PC-3 (cell line): ENCODE data around the gene FAM174B. TPM values are rescaled to one million over a fixed set of nuclear protein-coding genes. Genes with fewer than 3 reads are reported as not detected.

Source experiments
- ATAC-seq: fragments of 200-7000 bp; cut with Tn5 transposase; 2 replicates; pipeline ENCODE4 v1.9.1; 2020; ENCODE audit warnings: mild to moderate bottlenecking, moderate library complexity
- BruUV-seq: library from RNA; stranded (reverse); fragments of 400-500 nt; replicated peaks from 2 replicates; lab custom pipeline; 2021; lab: Mats Ljungman, UMichigan
- CTCF ChIA-PET: fragments of 300-600 bp; sonication (Branson Sonifier 250); formaldehyde crosslinking; loops from one replicate; lab custom pipeline; 2022; ENCODE audit warnings: antibody characterized with exemption; lab: Charles Lee
- POLR2A ChIA-PET: fragments of 300-600 bp; sonication (Branson Sonifier 250); formaldehyde crosslinking; loops from one replicate; lab custom pipeline; 2022; ENCODE audit warnings: antibody characterized with exemption; ENCODE audit not compliant: unreplicated experiment; lab: Charles Lee
- DNase-seq: peaks from one replicate; pipeline ENCODE4 v3.0.0-alpha.2; 2015
- H2AFZ ChIP-seq: fragments of 300-600 bp; sonication (generic); 2 replicates; pipeline ENCODE4 v1.6.0; 2016; ENCODE audit warnings: antibody characterized with exemption, low read length
- H3F3A ChIP-seq: fragments of 300-600 bp; sonication (generic); one replicate; pipeline ENCODE4 v1.6.0; 2017; ENCODE audit warnings: antibody characterized with exemption, low read length, control low read depth, mild to moderate bottlenecking; ENCODE audit not compliant: unreplicated experiment
- H3K27ac ChIP-seq: fragments of 300-600 bp; sonication (generic); 2 replicates; pipeline ENCODE4 v1.5.1; 2016; ENCODE audit warnings: mild to moderate bottlenecking, low read length
- H3K27me3 ChIP-seq: fragments of 300-600 bp; sonication (generic); 2 replicates; pipeline ENCODE4 v1.6.1; 2016; ENCODE audit warnings: low read length, mixed read lengths
- H3K36me3 ChIP-seq: fragments of 300-600 bp; sonication (generic); 2 replicates; pipeline ENCODE4 v1.6.1; 2016; ENCODE audit warnings: low read depth, mixed run types, low read length, mixed read lengths
- H3K4me1 ChIP-seq: fragments of 300-600 bp; sonication (generic); 2 replicates; pipeline ENCODE4 v1.5.1; 2016; ENCODE audit warnings: low read length; ENCODE audit not compliant: insufficient read depth
- H3K4me2 ChIP-seq: fragments of 300-600 bp; sonication (generic); 2 replicates; pipeline ENCODE4 v1.6.0; 2016; ENCODE audit warnings: low read length
- H3K4me3 ChIP-seq: fragments of 300-600 bp; sonication (generic); 2 replicates; pipeline ENCODE4 v1.5.1; 2016; ENCODE audit warnings: mild to moderate bottlenecking, low read length, mixed read lengths
- H3K79me2 ChIP-seq: fragments of 300-600 bp; sonication (generic); 2 replicates; pipeline ENCODE4 v1.6.1; 2017; ENCODE audit warnings: low read length, mixed read lengths
- H3K9ac ChIP-seq: fragments of 300-600 bp; sonication (generic); 2 replicates; pipeline ENCODE4 v1.6.0; 2016; ENCODE audit warnings: mild to moderate bottlenecking, low read length
- H3K9me2 ChIP-seq: fragments of 300-600 bp; sonication (generic); replicated peaks from 2 replicates; pipeline ENCODE4 v1.6.1; 2016; ENCODE audit warnings: mixed run types, low read length, mixed read lengths
- H3K9me3 ChIP-seq: fragments of 300-600 bp; sonication (generic); 2 replicates; pipeline ENCODE4 v1.6.1; 2016; ENCODE audit warnings: low read length, mixed read lengths
- H4K20me1 ChIP-seq: fragments of 300-600 bp; sonication (generic); 2 replicates; pipeline ENCODE4 v1.6.1; 2016; ENCODE audit warnings: low read length, mixed read lengths
- EZH2 ChIP-seq: fragments of 300-600 bp; sonication (generic); IDR thresholded peaks from one replicate; pipeline ENCODE4 v1.6.1; 2017; ENCODE audit warnings: antibody characterized with exemption, mild to moderate bottlenecking, low read length; ENCODE audit not compliant: unreplicated experiment
- EZH2phosphoT487 ChIP-seq: fragments of 300-600 bp; sonication (generic); IDR thresholded peaks from 2 replicates; pipeline ENCODE4 v1.6.1; 2018; ENCODE audit warnings: mild to moderate bottlenecking, antibody characterized with exemption, low read length, borderline replicate concordance
- intact Hi-C: fragments of 100-400 bp; cut with micrococcal nuclease; formaldehyde crosslinking; loops from 2 replicates; pipeline ENCODE4 v1.9.0; 2023
- total RNA-seq: library from RNA; depleted of rRNA; stranded (reverse); fragments of >200 nt; gene quantifications from 2 replicates; pipeline ENCODE4 v1.2.3, GENCODE V29; 2014
- TF ChIP-seq, protein P1 (sequence below): fragments of 300-600 bp; sonication (generic); conservative IDR thresholded peaks from 2 replicates; pipeline ENCODE4 v1.5.1; 2017; ENCODE audit warnings: antibody characterized with exemption, low read depth, mild to moderate bottlenecking, low read length

Gene FAM174B
- total RNA-seq, 1 experiment from 2014 or later: 9.6 TPM

DNA sequence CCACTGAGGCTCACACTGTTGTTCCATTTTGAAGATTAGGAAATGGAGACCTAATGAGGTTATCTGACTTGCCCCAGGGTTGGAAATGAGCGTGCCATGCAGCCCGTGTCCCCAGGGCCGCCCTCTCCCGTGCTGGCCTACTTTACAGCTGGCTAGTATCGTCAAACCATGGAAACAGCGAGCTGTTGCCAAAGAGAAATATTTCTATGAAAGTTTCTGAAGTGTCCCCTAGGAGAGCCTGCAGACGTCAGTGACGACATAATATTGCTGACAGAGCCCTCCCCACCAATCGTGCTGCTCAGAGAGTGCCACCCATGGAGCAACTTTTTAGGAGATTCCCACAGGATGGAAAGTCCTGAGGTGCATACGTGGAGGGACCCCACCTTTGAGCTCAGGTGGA, 11.2 kb upstream of the FAM174B start:
- Histone ChIP-seq H3K27me3 (no peaks in the 10 kb centered on the region), H3K4me1 (peaks cover 37% of the 10 kb centered on the region), H3F3A (no peaks in the 10 kb centered on the region), H3K9ac (no peak overlapping the region), H3K79me2 (no peaks in the 10 kb centered on the region), H3K36me3 (no peaks in the 10 kb centered on the region), H3K9me3 (no peaks in the 10 kb centered on the region), H3K4me2 (peak overlapping the region; percentile 74), H3K27ac (peak overlapping the region; percentile 34), H3K4me3 (no peak overlapping the region; the same call in 1 of the 2 replicates), H3K9me2 (no peaks in the 10 kb centered on the region), H2AFZ (peak overlapping the region; percentile 58), H4K20me1 (no peaks in the 10 kb centered on the region)
- peak; percentile 6; the same call in 1 of the 2 replicates for ATAC-seq
- ChIA-PET CTCF (no interaction called here), POLR2A (no interaction called here)
- no TSS peak for BruUV-seq
- TF ChIP-seq, protein P1, sequence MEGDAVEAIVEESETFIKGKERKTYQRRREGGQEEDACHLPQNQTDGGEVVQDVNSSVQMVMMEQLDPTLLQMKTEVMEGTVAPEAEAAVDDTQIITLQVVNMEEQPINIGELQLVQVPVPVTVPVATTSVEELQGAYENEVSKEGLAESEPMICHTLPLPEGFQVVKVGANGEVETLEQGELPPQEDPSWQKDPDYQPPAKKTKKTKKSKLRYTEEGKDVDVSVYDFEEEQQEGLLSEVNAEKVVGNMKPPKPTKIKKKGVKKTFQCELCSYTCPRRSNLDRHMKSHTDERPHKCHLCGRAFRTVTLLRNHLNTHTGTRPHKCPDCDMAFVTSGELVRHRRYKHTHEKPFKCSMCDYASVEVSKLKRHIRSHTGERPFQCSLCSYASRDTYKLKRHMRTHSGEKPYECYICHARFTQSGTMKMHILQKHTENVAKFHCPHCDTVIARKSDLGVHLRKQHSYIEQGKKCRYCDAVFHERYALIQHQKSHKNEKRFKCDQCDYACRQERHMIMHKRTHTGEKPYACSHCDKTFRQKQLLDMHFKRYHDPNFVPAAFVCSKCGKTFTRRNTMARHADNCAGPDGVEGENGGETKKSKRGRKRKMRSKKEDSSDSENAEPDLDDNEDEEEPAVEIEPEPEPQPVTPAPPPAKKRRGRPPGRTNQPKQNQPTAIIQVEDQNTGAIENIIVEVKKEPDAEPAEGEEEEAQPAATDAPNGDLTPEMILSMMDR: no peak
- TF ChIP-seq EZH2: no peak
- no peak for TF ChIP-seq EZH2phosphoT487
- DNase-seq: no peak
- intact Hi-C loops: no loop called here

DNA sequence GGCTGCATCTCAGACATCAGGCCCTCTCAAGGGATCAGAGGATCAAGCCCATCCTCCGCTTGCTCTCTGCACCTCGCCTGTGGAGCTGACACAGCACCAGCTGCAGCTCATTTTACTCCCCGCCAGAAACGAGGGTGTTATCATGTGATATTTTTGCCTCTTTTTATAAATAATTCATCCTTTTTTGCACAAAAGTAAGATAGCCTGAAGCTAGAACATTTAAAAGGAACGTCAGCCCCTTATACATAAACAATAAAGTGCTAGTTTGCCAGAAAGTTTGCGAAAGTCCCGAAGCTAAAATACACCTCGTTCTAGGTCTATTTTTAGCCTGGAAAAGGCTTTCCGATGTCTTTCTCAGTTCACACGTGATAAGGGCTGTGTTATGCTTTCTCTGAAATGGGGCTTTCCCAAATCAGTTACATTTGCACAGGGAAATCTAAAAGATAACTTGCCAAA, 9.6 kb upstream of the FAM174B start:
- intact Hi-C loops: no loop called here
- Histone ChIP-seq H3K27me3 (no peaks in the 10 kb centered on the region), H3K36me3 (no peaks in the 10 kb centered on the region), H3K4me2 (no peak overlapping the region), H4K20me1 (no peaks in the 10 kb centered on the region), H3K79me2 (no peaks in the 10 kb centered on the region), H3F3A (no peaks in the 10 kb centered on the region), H3K27ac (no peak overlapping the region), H3K4me1 (peaks cover 38% of the 10 kb centered on the region), H3K9me2 (no peaks in the 10 kb centered on the region), H3K4me3 (no peak overlapping the region), H2AFZ (no peak overlapping the region), H3K9ac (no peak overlapping the region), H3K9me3 (no peaks in the 10 kb centered on the region)
- BruUV-seq: no TSS peak
- POLR2A ChIA-PET: no interaction called here
- TF ChIP-seq EZH2: no peak
- no peak for TF ChIP-seq EZH2phosphoT487
- TF ChIP-seq, protein P1: no peak
- DNase-seq: no peak
- CTCF ChIA-PET: no interaction called here
- no peak for ATAC-seq

- H3K4me1 ChIP-seq: peaks cover 38% of the 10 kb centered on the region
- POLR2A ChIA-PET: no interaction called here
These were observed 8.8 kb upstream of the FAM174B start for GRCh38 chr15:92664178-92664900.

More at GRCh38 chr15:92664178-92664900, 8.8 kb upstream of the FAM174B start:
- no peak overlapping the region for H3K9ac ChIP-seq
- intact Hi-C loops: no loop called here
- no peak for DNase-seq
- H3K4me3 ChIP-seq: no peak overlapping the region
- H3K79me2 ChIP-seq: no peaks in the 10 kb centered on the region
- H3F3A ChIP-seq: no peaks in the 10 kb centered on the region
- H3K4me2 ChIP-seq: no peak overlapping the region
- CTCF ChIA-PET: no interaction called here
- no peaks in the 10 kb centered on the region for H3K9me2 ChIP-seq
- BruUV-seq: no TSS peak
- TF ChIP-seq, protein P1: no peak
- TF ChIP-seq EZH2phosphoT487 (no peak), EZH2 (no peak)
- H4K20me1 ChIP-seq: no peaks in the 10 kb centered on the region
- H2AFZ ChIP-seq: no peak overlapping the region
- ATAC-seq: no peak
- no peaks in the 10 kb centered on the region for H3K36me3 ChIP-seq
- H3K27ac ChIP-seq: no peak overlapping the region
- H3K9me3 ChIP-seq: no peaks in the 10 kb centered on the region
- H3K27me3 ChIP-seq: no peaks in the 10 kb centered on the region
